Upper lobe of left lung (tissue), 6 donors: ENCODE measurements around the gene CMTM4. TPM values are rescaled to one million over a fixed set of nuclear protein-coding genes. Genes with fewer than 3 reads are reported as not detected.
"Not testable (repeated sequence)": the region's sequence is repeated elsewhere in the genome, so short reads cannot be mapped to it uniquely, and the experiment has no call there.

Experiments used
- ATAC-seq, 2 donors: fragments of 200-7000 bp; cut with Tn5 transposase; one replicate each; pipeline ENCODE4 v1.9.1; 2022; ENCODE audit warnings: mild to moderate bottlenecking in 2 of 2, moderate library complexity in 2 of 2; ENCODE audit not compliant: low FRiP score in 2 of 2
- DNase-seq, 2 donors: peaks; one replicate each; pipeline ENCODE4 v3.0.0-alpha.2; 2019 to 2020
- H3K27ac ChIP-seq, 4 donors: fragments of 200-600 bp; sonication (generic); one replicate each; pipeline ENCODE4 v1.5.1; 2016 to 2019
- H3K27me3 ChIP-seq, 4 donors: fragments of 200-600 bp; sonication (generic); one replicate each; pipeline ENCODE4 v1.5.1; 2017 to 2019
- H3K36me3 ChIP-seq, 4 donors: fragments of 200-600 bp; sonication (generic); one replicate each; pipeline ENCODE4 v1.5.1; 2016 to 2019
- H3K4me1 ChIP-seq, 4 donors: fragments of 200-600 bp; sonication (generic); one replicate each; pipeline ENCODE4 v1.5.1; 2018 to 2019
- H3K4me3 ChIP-seq, 4 donors: fragments of 200-600 bp; sonication (generic); one replicate each; pipeline ENCODE4 v1.5.1; 2017 to 2019; ENCODE audit warnings: mild to moderate bottlenecking in 2 of 4, moderate library complexity in 1 of 4
- H3K9me3 ChIP-seq, 4 donors: fragments of 200-600 bp; sonication (generic); one replicate each; pipeline ENCODE4 v1.5.1; 2018 to 2019
- EP300 ChIP-seq, 4 donors: sonication (generic); formaldehyde crosslinking; IDR thresholded peaks; one replicate each; pipeline ENCODE4 v1.5.1; 2017; ENCODE audit warnings: antibody characterized with exemption in 4 of 4, control low read depth in 2 of 4
- POLR2A ChIP-seq, 4 donors: fragments of 450-650 bp; IDR thresholded peaks; one replicate each; pipeline ENCODE4 v1.5.1; 2016 to 2017; ENCODE audit warnings: antibody characterized with exemption in 4 of 4, mild to moderate bottlenecking in 2 of 4
- POLR2AphosphoS5 ChIP-seq, 2 donors: sonication (generic); formaldehyde crosslinking; IDR thresholded peaks; one replicate each; pipeline ENCODE4 v1.5.1; 2017; ENCODE audit warnings: antibody characterized with exemption in 2 of 2
- WGBS, 2 donors: methylation state at CpG; one replicate each; pipeline ENCODE4 v1.1.5; 2017 to 2018; 5-methylcytosine and 5-hydroxymethylcytosine counted together
- total RNA-seq, 6 donors: library from RNA; depleted of rRNA in 4 of 6; stranded (reverse); fragments of >200 nt in 4 of 6; gene quantifications; one replicate each; pipeline versions ENCODE4 v1.1.0 to v1.2.1, GENCODE V29; 2016 to 2021
- TF ChIP-seq, protein P1 (sequence below), 6 experiments: fragments of 450-650 bp in 4 of 6; fragments of 200-600 bp in 2 of 6; sonication (generic) in 2 of 6; IDR thresholded peaks; one replicate each; pipeline ENCODE4 v1.5.1; 2016 to 2019; ENCODE audit warnings: antibody characterized with exemption in 6 of 6
- donor health status: DM: no; HTN: no; CAD: no; lungs with moderate emphysema.
- donor health status: DM: no; HTN: yes; CAD: no; lungs with severe emphysema.

CMTM4 gene
- total RNA-seq, 6 donors from 2014 or later, result 35.6 to 82.1 (median 55.1) TPM

GRCh38 chr16:66574081-66574480, 122.5 kb downstream of the CMTM4 start:
- no peak for DNase-seq
- Histone ChIP-seq H3K27ac (no peak overlapping the region), H3K36me3 (no peaks in the 10 kb centered on the region), H3K9me3 (no peaks in the 10 kb centered on the region), H3K27me3 (peaks cover 0 to 3% (median 0%) of the 10 kb centered on the region in 4 donors), H3K4me3 (no peak overlapping the region), H3K4me1 (peaks cover 7 to 9% (median 8%) of the 10 kb centered on the region in 4 donors)
- no peak for ATAC-seq
- 82 to 98% methylated on average over 1 of the region's 1 CpG for WGBS, 2 donors
- TF ChIP-seq, protein P1, sequence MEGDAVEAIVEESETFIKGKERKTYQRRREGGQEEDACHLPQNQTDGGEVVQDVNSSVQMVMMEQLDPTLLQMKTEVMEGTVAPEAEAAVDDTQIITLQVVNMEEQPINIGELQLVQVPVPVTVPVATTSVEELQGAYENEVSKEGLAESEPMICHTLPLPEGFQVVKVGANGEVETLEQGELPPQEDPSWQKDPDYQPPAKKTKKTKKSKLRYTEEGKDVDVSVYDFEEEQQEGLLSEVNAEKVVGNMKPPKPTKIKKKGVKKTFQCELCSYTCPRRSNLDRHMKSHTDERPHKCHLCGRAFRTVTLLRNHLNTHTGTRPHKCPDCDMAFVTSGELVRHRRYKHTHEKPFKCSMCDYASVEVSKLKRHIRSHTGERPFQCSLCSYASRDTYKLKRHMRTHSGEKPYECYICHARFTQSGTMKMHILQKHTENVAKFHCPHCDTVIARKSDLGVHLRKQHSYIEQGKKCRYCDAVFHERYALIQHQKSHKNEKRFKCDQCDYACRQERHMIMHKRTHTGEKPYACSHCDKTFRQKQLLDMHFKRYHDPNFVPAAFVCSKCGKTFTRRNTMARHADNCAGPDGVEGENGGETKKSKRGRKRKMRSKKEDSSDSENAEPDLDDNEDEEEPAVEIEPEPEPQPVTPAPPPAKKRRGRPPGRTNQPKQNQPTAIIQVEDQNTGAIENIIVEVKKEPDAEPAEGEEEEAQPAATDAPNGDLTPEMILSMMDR (IDR thresholded peaks at IDR 0.05), result no peak
- TF ChIP-seq POLR2A (IDR thresholded peaks at IDR 0.05) (no peak), POLR2AphosphoS5 (IDR thresholded peaks at IDR 0.05) (no peak), EP300 (IDR thresholded peaks at IDR 0.05) (no peak)

- no peak for DNase-seq
- WGBS, 2 donors, result 67 to 70% methylated on average over 2 of the region's 2 CpGs
- H3K27ac ChIP-seq, result no peak overlapping the region
- no peaks in the 10 kb centered on the region for H3K9me3 ChIP-seq
- no peak overlapping the region for H3K4me3 ChIP-seq
- H3K36me3 ChIP-seq, result peaks cover 0 to under 1% (median 0%) of the 10 kb centered on the region in 4 donors
- no peak for TF ChIP-seq POLR2A (IDR thresholded peaks at IDR 0.05)
- no peak for TF ChIP-seq EP300 (IDR thresholded peaks at IDR 0.05)
- TF ChIP-seq, protein P1 (IDR thresholded peaks at IDR 0.05), result no peak
- no peak for TF ChIP-seq POLR2AphosphoS5 (IDR thresholded peaks at IDR 0.05)
- peaks cover 0 to 5% (median 0%) of the 10 kb centered on the region in 4 donors for H3K4me1 ChIP-seq
- no peaks in the 10 kb centered on the region for H3K27me3 ChIP-seq
- no peak for ATAC-seq
Measured at GRCh38 chr16:66572356-66572755, 124.2 kb downstream of the CMTM4 start.

- Histone ChIP-seq H3K27me3 (no peaks in the 10 kb centered on the region), H3K4me3 (no peak overlapping the region), H3K9me3 (no peaks in the 10 kb centered on the region), H3K27ac (no peak overlapping the region), H3K36me3 (peaks cover 0 to 21% (median 20%) of the 10 kb centered on the region in 4 donors), H3K4me1 (peaks cover 0 to 5% (median 0%) of the 10 kb centered on the region in 4 donors)
- no peak for TF ChIP-seq EP300 (IDR thresholded peaks at IDR 0.05)
- TF ChIP-seq POLR2AphosphoS5 (IDR thresholded peaks at IDR 0.05), result no peak
- TF ChIP-seq POLR2A (IDR thresholded peaks at IDR 0.05), result no peak
- TF ChIP-seq, protein P1 (IDR thresholded peaks at IDR 0.05), result no peak
- no peak for DNase-seq
- ATAC-seq, result peak in 1 of 2 donors; percentile 70
- 54 to 55% methylated on average over 3 of the region's 3 CpGs for WGBS, 2 donors
Measured at GRCh38 chr16:66569827-66570405, 126.6 kb downstream of the CMTM4 start.

- Histone ChIP-seq H3K27me3 (no peaks in the 10 kb centered on the region), H3K4me3 (no peak overlapping the region), H3K36me3 (peaks cover 0 to 29% (median 21%) of the 10 kb centered on the region in 4 donors), H3K27ac (no peak overlapping the region), H3K4me1 (peaks cover 0 to 5% (median 0%) of the 10 kb centered on the region in 4 donors), H3K9me3 (no peaks in the 10 kb centered on the region)
- ATAC-seq, result peak in 1 of 2 donors; percentile 48
- 89 to 94% methylated on average over 1 of the region's 1 CpG for WGBS, 2 donors
- no peak for DNase-seq
- TF ChIP-seq, protein P1 (IDR thresholded peaks at IDR 0.05), result no peak
- no peak for TF ChIP-seq EP300 (IDR thresholded peaks at IDR 0.05)
- TF ChIP-seq POLR2A (IDR thresholded peaks at IDR 0.05), result no peak
- no peak for TF ChIP-seq POLR2AphosphoS5 (IDR thresholded peaks at IDR 0.05)
Measured at GRCh38 chr16:66569131-66569530, 127.4 kb downstream of the CMTM4 start.

DNA sequence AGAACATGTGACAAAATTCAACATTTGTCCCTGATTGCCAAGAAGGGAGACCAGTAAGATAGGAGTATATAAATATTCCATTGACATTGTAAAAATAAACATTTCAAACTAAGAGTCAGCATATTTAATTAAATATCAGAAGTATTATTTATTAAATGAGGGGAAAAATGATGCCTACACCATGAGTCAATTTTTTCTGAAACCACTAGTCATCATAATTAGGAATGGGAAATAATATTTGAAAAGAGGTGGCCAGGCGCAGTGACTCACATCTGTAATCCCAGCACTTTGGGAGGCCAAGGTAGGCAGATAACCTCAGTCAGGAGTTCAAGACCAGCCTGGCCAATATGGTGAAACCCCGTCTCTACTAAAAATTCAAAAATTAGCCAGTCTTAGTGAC, 128.2 kb downstream of the CMTM4 start:
- Histone ChIP-seq H3K9me3 (no peaks in the 10 kb centered on the region), H3K27me3 (no peaks in the 10 kb centered on the region), H3K4me3 (no peak overlapping the region), H3K36me3 (peaks cover 0 to 34% (median 21%) of the 10 kb centered on the region in 4 donors), H3K4me1 (peaks cover 0 to 5% (median 0%) of the 10 kb centered on the region in 4 donors), H3K27ac (no peak overlapping the region)
- ATAC-seq, result no peak
- DNase-seq, result no peak
- TF ChIP-seq POLR2A (IDR thresholded peaks at IDR 0.05) (no peak), EP300 (IDR thresholded peaks at IDR 0.05) (no peak), POLR2AphosphoS5 (IDR thresholded peaks at IDR 0.05) (no peak)
- TF ChIP-seq, protein P1 (IDR thresholded peaks at IDR 0.05), result no peak
- 97% methylated on average over 2 of the region's 2 CpGs for WGBS, 2 donors

DNA sequence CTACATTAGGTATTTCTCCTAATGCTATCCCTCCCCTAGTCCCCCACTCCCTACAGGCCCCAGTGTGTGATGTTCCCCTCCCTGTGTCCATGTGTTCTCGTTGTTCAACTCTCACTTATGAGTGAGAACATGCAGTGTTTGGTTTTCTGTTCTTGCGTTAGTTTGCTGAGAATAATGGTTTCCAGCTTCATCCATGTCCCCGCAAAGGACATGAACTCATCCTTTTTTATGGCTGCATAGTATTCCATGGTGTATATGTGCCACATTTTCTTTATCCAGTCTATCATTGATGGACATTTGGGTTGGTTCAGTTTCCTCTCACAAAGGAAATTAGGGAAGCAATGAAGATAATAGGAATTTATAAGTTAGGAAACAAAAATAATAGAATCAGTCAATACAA, 129.3 kb downstream of the CMTM4 start:
- ATAC-seq, result not testable (repeated sequence)
- WGBS, 2 donors, result 93 to 98% methylated on average over 3 of the region's 3 CpGs

More for the DNA sequence above, 129.3 kb downstream of the CMTM4 start:
- not testable (repeated sequence) for H3K9me3 ChIP-seq, H3K4me1 ChIP-seq, H3K27ac ChIP-seq, H3K4me3 ChIP-seq, DNase-seq, H3K27me3 ChIP-seq
- peaks cover 0 to 42% (median 22%) of the 10 kb centered on the region in 4 donors for H3K36me3 ChIP-seq
